ENCODE results near the gene PWWP2A.
A peak's percentile ranks its signal among the peaks of the same experiment; 100 is the strongest.

The PWWP2A gene

GRCh38 chr5:160064995-160065614 lies 54.1 kb downstream of the PWWP2A start:
- TF ChIP-seq ZFX (IDR thresholded peaks at IDR 0.05) (no peak), CTCF (conservative IDR thresholded peaks at IDR 0.05) (no peak)

GRCh38 chr5:160064417-160064810 lies 54.8 kb downstream of the PWWP2A start:
- H3K27ac ChIP-seq: peak overlapping the region; percentile 87
- TF ChIP-seq CTCF (conservative IDR thresholded peaks at IDR 0.05) (no peak), ZFX (IDR thresholded peaks at IDR 0.05) (no peak)

More at GRCh38 chr5:160064995-160065614, 54.1 kb downstream of the PWWP2A start:
- peak overlapping the region; percentile 87 for H3K27ac ChIP-seq

GRCh38 chr5:160061770-160062169 lies 57.5 kb downstream of the PWWP2A start:
- TF ChIP-seq ZFX (IDR thresholded peaks at IDR 0.05): no peak
- no peak for TF ChIP-seq CTCF (conservative IDR thresholded peaks at IDR 0.05)
- no peak overlapping the region for H3K27ac ChIP-seq

GRCh38 chr5:160060001-160060400 lies 59.2 kb downstream of the PWWP2A start:
- no peak overlapping the region for H3K27ac ChIP-seq
- TF ChIP-seq CTCF (conservative IDR thresholded peaks at IDR 0.05) (no peak), ZFX (IDR thresholded peaks at IDR 0.05) (no peak)

- H3K27ac ChIP-seq: no peak overlapping the region
- TF ChIP-seq CTCF (conservative IDR thresholded peaks at IDR 0.05) (no peak), ZFX (IDR thresholded peaks at IDR 0.05) (no peak)
Observed at GRCh38 chr5:160057256-160057655, 62.0 kb downstream of the PWWP2A start.

- no peak overlapping the region for H3K27ac ChIP-seq
Observed at GRCh38 chr5:160054831-160055230, 64.4 kb downstream of the PWWP2A start.

GRCh38 chr5:160054047-160054446 lies 65.2 kb downstream of the PWWP2A start:
- H3K27ac ChIP-seq: no peak overlapping the region
- TF ChIP-seq ZFX (IDR thresholded peaks at IDR 0.05): no peak
- no peak for TF ChIP-seq CTCF (conservative IDR thresholded peaks at IDR 0.05)

More at GRCh38 chr5:160054831-160055230, 64.4 kb downstream of the PWWP2A start:
- TF ChIP-seq CTCF (conservative IDR thresholded peaks at IDR 0.05): no peak
- TF ChIP-seq ZFX (IDR thresholded peaks at IDR 0.05): no peak
